Measurements from ENCODE around the gene KCNH4. TPM values are rescaled to one million over a fixed set of nuclear protein-coding genes. Genes with fewer than 3 reads are reported as not detected.

KCNH4 gene
- polyA plus RNA-seq, 1 donor (not counting 4 experiments of a cell fraction or from before 2014, with no cell fraction given): not detected

GRCh38 chr17:42179335-42179734 lies 1.6 kb downstream of the KCNH4 start:
- dilution Hi-C loops (cut with MboI; ENCODE audit: extremely low pct_ligation_motif_present, low sequenced_read_pairs): no loop called here
- H3K4me2 ChIP-seq (ENCODE audit: control insufficient read depth, extremely low read depth, insufficient read depth, low read depth, low read length): no peak overlapping the region
- no peak overlapping the region for H2AFZ ChIP-seq (ENCODE audit: control insufficient read depth, low read length)
- no peak for TF ChIP-seq EZH2 (IDR thresholded peaks at IDR 0.05; ENCODE audit: low read length)
- no peak for TF ChIP-seq CTCF (optimal IDR thresholded peaks at IDR 0.05 in 1 of 3, IDR thresholded peaks at IDR 0.05 in 1 of 3, conservative IDR thresholded peaks at IDR 0.05 in 1 of 3; ENCODE audit: extremely low read depth in 1 of 3, insufficient read depth in 2 of 3, low read length in 3 of 3)
- H3K36me3 ChIP-seq (ENCODE audit: control insufficient read depth in 2 of 2, extremely low read depth in 1 of 2, insufficient read depth in 2 of 2, low read length in 2 of 2): no peaks in the 10 kb centered on the region
- no peak for FAIRE-seq
- peaks cover 7% of the 10 kb centered on the region for H3K4me1 ChIP-seq (ENCODE audit: control insufficient read depth, extremely low read depth, insufficient read depth, low read length)
- H3K9me3 ChIP-seq (ENCODE audit: control insufficient read depth, low read depth, low read length): no peaks in the 10 kb centered on the region
- H4K20me1 ChIP-seq (ENCODE audit: control insufficient read depth, extremely low read depth, insufficient read depth, low read length): no peaks in the 10 kb centered on the region
- no peak overlapping the region for H3K9ac ChIP-seq (ENCODE audit: control insufficient read depth, extremely low read depth, insufficient read depth, low read length)
- peaks cover 42% of the 10 kb centered on the region for H3K27me3 ChIP-seq (ENCODE audit: control insufficient read depth, extremely low read depth, insufficient read depth, low read length)
- H3K9me1 ChIP-seq (ENCODE audit: control insufficient read depth, extremely low read depth, insufficient read depth, low read length): no peaks in the 10 kb centered on the region
- no peak overlapping the region for H3K27ac ChIP-seq (ENCODE audit: control insufficient read depth, insufficient read depth, low read length)
- no peaks in the 10 kb centered on the region for H3K79me2 ChIP-seq (ENCODE audit: control insufficient read depth, insufficient read depth, low read length)
- DNase-seq (ENCODE audit: low read depth, low spot score): no peak
- no peak overlapping the region for H3K4me3 ChIP-seq (ENCODE audit: control insufficient read depth in 2 of 3, extremely low read depth in 1 of 3, insufficient read depth in 2 of 3, low read depth in 1 of 3, low read length in 3 of 3)

- FAIRE-seq: no peak
- H3K27ac ChIP-seq (ENCODE audit: control insufficient read depth, insufficient read depth, low read length): no peak overlapping the region
- H2AFZ ChIP-seq (ENCODE audit: control insufficient read depth, low read length): no peak overlapping the region
- H3K27me3 ChIP-seq (ENCODE audit: control insufficient read depth, extremely low read depth, insufficient read depth, low read length): peaks cover 39% of the 10 kb centered on the region
- H4K20me1 ChIP-seq (ENCODE audit: control insufficient read depth, extremely low read depth, insufficient read depth, low read length): no peaks in the 10 kb centered on the region
- no peaks in the 10 kb centered on the region for H3K9me1 ChIP-seq (ENCODE audit: control insufficient read depth, extremely low read depth, insufficient read depth, low read length)
- DNase-seq (ENCODE audit: low read depth, low spot score): no peak
- no peak overlapping the region for H3K4me2 ChIP-seq (ENCODE audit: control insufficient read depth, extremely low read depth, insufficient read depth, low read depth, low read length)
- no peaks in the 10 kb centered on the region for H3K36me3 ChIP-seq (ENCODE audit: control insufficient read depth in 2 of 2, extremely low read depth in 1 of 2, insufficient read depth in 2 of 2, low read length in 2 of 2)
- dilution Hi-C loops (cut with MboI; ENCODE audit: extremely low pct_ligation_motif_present, low sequenced_read_pairs): no loop called here
- TF ChIP-seq CTCF (optimal IDR thresholded peaks at IDR 0.05 in 1 of 3, IDR thresholded peaks at IDR 0.05 in 1 of 3, conservative IDR thresholded peaks at IDR 0.05 in 1 of 3; ENCODE audit: extremely low read depth in 1 of 3, insufficient read depth in 2 of 3, low read length in 3 of 3): no peak
- no peak for TF ChIP-seq EZH2 (IDR thresholded peaks at IDR 0.05; ENCODE audit: low read length)
- peaks cover 4% of the 10 kb centered on the region for H3K4me1 ChIP-seq (ENCODE audit: control insufficient read depth, extremely low read depth, insufficient read depth, low read length)
- no peaks in the 10 kb centered on the region for H3K79me2 ChIP-seq (ENCODE audit: control insufficient read depth, insufficient read depth, low read length)
- H3K9me3 ChIP-seq (ENCODE audit: control insufficient read depth, low read depth, low read length): no peaks in the 10 kb centered on the region
- H3K9ac ChIP-seq (ENCODE audit: control insufficient read depth, extremely low read depth, insufficient read depth, low read length): no peak overlapping the region
- no peak overlapping the region for H3K4me3 ChIP-seq (ENCODE audit: control insufficient read depth in 2 of 3, extremely low read depth in 1 of 3, insufficient read depth in 2 of 3, low read depth in 1 of 3, low read length in 3 of 3)
Observed at GRCh38 chr17:42178817-42179216, 2.1 kb downstream of the KCNH4 start.
